Measurements from ENCODE around the gene JAML. TPM values are rescaled to one million over a fixed set of nuclear protein-coding genes. Genes with fewer than 3 reads are reported as not detected.

The JAML gene
- total and polyA plus RNA-seq, 2 of the 13 experiments (the other 11 are each of a cell fraction or from before 2014, with no cell fraction given), result 2.0 to 3.3 TPM

GRCh38 chr11:118164885-118165284, 59.9 kb downstream of the JAML start:
- no peak for TF ChIP-seq ZNF281 (CRISPR knock-in tag; IDR thresholded peaks at IDR 0.05; ENCODE audit: borderline replicate concordance)
- no peak for TF ChIP-seq ZNF597 (CRISPR knock-in tag; IDR thresholded peaks at IDR 0.05)
- TF ChIP-seq HOXA7 (CRISPR knock-in tag; IDR thresholded peaks at IDR 0.05), result no peak
- TF ChIP-seq ZNF570 (CRISPR knock-in tag; IDR thresholded peaks at IDR 0.05; ENCODE audit: borderline replicate concordance), result no peak
- no peak for TF ChIP-seq ZNF75D (CRISPR knock-in tag; IDR thresholded peaks at IDR 0.05; ENCODE audit: borderline replicate concordance)
- TF ChIP-seq ZNF792 (CRISPR knock-in tag; IDR thresholded peaks at IDR 0.05), result no peak
- TF ChIP-seq ZNF619 (CRISPR knock-in tag; IDR thresholded peaks at IDR 0.05), result no peak
- no peak for TF ChIP-seq ZNF17 (CRISPR knock-in tag; IDR thresholded peaks at IDR 0.05)
- TF ChIP-seq ZNF414 (CRISPR knock-in tag; IDR thresholded peaks at IDR 0.05), result no peak
- Histone ChIP-seq H4K20me1 (ENCODE audit: insufficient read depth, low read length) (no peaks in the 10 kb centered on the region), H3K27me3 (ENCODE audit: control insufficient read depth in 1 of 2, insufficient read depth in 2 of 2, low read length in 2 of 2) (peaks cover 6 to 83% of the 10 kb centered on the region in 2 experiments; a peak in 4 of 5 replicates), H3K4me2 (ENCODE audit: low read depth, low read length) (no peak overlapping the region), H3K4me1 (ENCODE audit: insufficient read depth, low read length) (peaks cover 8% of the 10 kb centered on the region; the same call in 1 of the 2 replicates), H3K79me2 (ENCODE audit: insufficient read depth, low read length) (no peaks in the 10 kb centered on the region), H3K36me3 (replicated peaks in 1 of 2; ENCODE audit: control insufficient read depth in 1 of 2, insufficient read depth in 2 of 2, low read length in 2 of 2) (no peaks in the 10 kb centered on the region), H3K27ac (ENCODE audit: extremely low read length, insufficient read depth, low read length) (no peak overlapping the region), H2AFZ (ENCODE audit: low read length) (no peak overlapping the region), H3K9ac (ENCODE audit: insufficient read depth, low read depth, low read length) (no peak overlapping the region), H3K9me3 (ENCODE audit: low read length) (no peaks in the 10 kb centered on the region), H3K4me3 (replicated peaks in 1 of 3; ENCODE audit: insufficient read depth in 1 of 3, low read depth in 2 of 3, low read length in 3 of 3) (no peak overlapping the region)
- WGBS (ENCODE audit: low lambda C conversion rate), result 6% methylated on average over 2 of the region's 2 CpGs
- ATAC-seq (no peak), DNase-seq (ENCODE audit: low spot score) (no peak), FAIRE-seq (no peak)
- intact Hi-C loops (cut with micrococcal nuclease; ENCODE audit: unreplicated experiment) (no loop called here), in situ Hi-C loops (cut with HindIII; ENCODE audit: extremely low pct_ligation_motif_present, low pct_unique_long_range_greater_than_20kb) (no loop called here)
- ChIA-PET CTCF (ENCODE audit: low intra/inter-chr PET ratio, low total read pairs) (no interaction called here), POLR2A (no interaction called here)
- BruUV-seq (replicated peaks), result no TSS peak
